ENCODE measurements around the gene MGAT3. TPM values are rescaled to one million over a fixed set of nuclear protein-coding genes. Genes with fewer than 3 reads are reported as not detected.
A peak's percentile ranks its signal among the peaks of the same experiment; 100 is the strongest.

Gene MGAT3
- polyA plus RNA-seq, 3 donors: 0.03 TPM; not detected in 2

DNA sequence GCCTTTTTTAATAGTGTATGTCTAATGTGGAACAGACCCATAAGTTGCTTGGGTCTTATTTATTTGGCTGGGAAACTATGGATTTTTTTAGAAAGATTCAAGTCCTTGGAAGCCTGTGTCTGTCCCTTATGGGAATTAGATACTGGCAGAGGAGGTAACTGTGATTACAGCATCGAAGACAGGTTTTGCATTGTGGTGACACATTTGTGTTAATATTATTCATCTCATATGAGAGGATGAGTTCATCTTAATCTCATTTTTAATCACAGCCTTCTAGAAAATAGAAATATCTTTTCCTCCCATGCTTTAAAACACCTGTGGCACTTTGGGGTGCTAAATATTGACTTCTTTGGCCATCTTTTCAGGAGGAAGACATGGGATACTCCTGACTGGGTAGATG lies 48.0 kb upstream of the MGAT3 start:
- Histone ChIP-seq H4K20me1 (ENCODE audit: insufficient read depth, low read length) (peaks cover 1% of the 10 kb centered on the region), H3K27ac (ENCODE audit: low read depth in 1 of 2, low read length in 2 of 2) (peak overlapping the region in 1 of 2 donors; percentile 80), H2AFZ (ENCODE audit: insufficient read depth, low read depth, low read length, poor library complexity, severe bottlenecking) (no peak overlapping the region), H3K4me1 (ENCODE audit: control insufficient read depth in 1 of 2, insufficient read depth in 2 of 2, low read length in 2 of 2) (peaks cover 59 to 68% of the 10 kb centered on the region in 2 donors), H3K79me2 (ENCODE audit: insufficient read depth, low read length) (peaks cover 84% of the 10 kb centered on the region), H3K9ac (ENCODE audit: insufficient read depth, low read length, poor library complexity, severe bottlenecking) (no peak overlapping the region), H3K9me3 (replicated peaks in 1 of 2; ENCODE audit: control insufficient read depth in 1 of 2, insufficient read depth in 1 of 2, low read length in 2 of 2) (no peaks in the 10 kb centered on the region), H3K4me2 (replicated peaks; ENCODE audit: extremely low read depth, low read length, poor library complexity, severe bottlenecking) (no peak overlapping the region), H3K36me3 (replicated peaks in 1 of 2; ENCODE audit: control insufficient read depth in 1 of 2, insufficient read depth in 2 of 2, low read length in 2 of 2) (peaks cover 10 to 23% of the 10 kb centered on the region in 2 donors), H3K27me3 (ENCODE audit: control insufficient read depth in 2 of 2, insufficient read depth in 2 of 2, low read length in 2 of 2) (no peaks in the 10 kb centered on the region), H3K4me3 (replicated peaks in 1 of 3; ENCODE audit: low read depth in 2 of 3, low read length in 3 of 3) (no peak overlapping the region)
- H3K27ac Mint-ChIP-seq: peak overlapping the region in 5 of 7 donors; percentile 85 to 98 (median 94)
- H3K4me3 Mint-ChIP-seq: no peak overlapping the region
- no CpG with 5 or more reads among the region's 1 CpG for WGBS (ENCODE audit: insufficient coverage)
- H3K4me1 Mint-ChIP-seq: peaks cover 77% of the 10 kb centered on the region
- no peaks in the 10 kb centered on the region for H3K27me3 Mint-ChIP-seq (ENCODE audit: low read depth in 3 of 3)
- intact Hi-C loops (cut with micrococcal nuclease): loop anchor here (10.0 kb wide), 1 partner anchor 116 kb away; the partner anchor contains the start of gene ATF4 (in 2 of the 2)
- TF ChIP-seq, protein P1, sequence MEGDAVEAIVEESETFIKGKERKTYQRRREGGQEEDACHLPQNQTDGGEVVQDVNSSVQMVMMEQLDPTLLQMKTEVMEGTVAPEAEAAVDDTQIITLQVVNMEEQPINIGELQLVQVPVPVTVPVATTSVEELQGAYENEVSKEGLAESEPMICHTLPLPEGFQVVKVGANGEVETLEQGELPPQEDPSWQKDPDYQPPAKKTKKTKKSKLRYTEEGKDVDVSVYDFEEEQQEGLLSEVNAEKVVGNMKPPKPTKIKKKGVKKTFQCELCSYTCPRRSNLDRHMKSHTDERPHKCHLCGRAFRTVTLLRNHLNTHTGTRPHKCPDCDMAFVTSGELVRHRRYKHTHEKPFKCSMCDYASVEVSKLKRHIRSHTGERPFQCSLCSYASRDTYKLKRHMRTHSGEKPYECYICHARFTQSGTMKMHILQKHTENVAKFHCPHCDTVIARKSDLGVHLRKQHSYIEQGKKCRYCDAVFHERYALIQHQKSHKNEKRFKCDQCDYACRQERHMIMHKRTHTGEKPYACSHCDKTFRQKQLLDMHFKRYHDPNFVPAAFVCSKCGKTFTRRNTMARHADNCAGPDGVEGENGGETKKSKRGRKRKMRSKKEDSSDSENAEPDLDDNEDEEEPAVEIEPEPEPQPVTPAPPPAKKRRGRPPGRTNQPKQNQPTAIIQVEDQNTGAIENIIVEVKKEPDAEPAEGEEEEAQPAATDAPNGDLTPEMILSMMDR (IDR thresholded peaks at IDR 0.05): no peak
- no peaks in the 10 kb centered on the region for H3K9me3 Mint-ChIP-seq
- H3K36me3 Mint-ChIP-seq: peaks cover 22 to 24% of the 10 kb centered on the region in 2 donors
- no peak for DNase-seq

DNA sequence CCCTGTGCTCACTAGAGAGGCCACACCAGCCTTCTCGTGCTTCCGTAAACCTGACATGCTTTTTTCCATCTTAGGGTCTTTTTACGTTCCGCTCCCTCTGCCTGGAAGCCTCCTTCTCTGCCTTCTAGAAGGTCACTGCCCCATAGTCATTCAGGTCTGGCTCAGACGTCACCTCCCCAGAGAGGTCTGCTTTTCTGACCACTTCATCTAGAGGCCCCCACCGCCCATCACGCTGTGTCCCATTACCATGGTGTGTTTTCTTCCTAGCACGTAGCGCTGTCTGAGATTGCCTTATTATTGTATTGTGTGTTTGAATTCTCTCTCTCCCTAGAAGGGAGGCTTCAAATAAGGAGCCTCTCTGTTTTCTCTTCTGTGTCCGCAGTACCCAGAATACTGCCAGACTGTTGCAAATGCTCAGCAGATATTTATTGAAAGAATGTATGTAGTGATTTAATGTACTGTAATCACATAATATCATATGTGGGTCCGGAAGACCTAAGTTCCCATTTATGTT lies 47.2 kb upstream of the MGAT3 start:
- peak overlapping the region in 1 of 2 donors; percentile 74 for H3K4me3 Mint-ChIP-seq
- Histone ChIP-seq H3K79me2 (ENCODE audit: insufficient read depth, low read length) (peaks cover 84% of the 10 kb centered on the region), H4K20me1 (ENCODE audit: insufficient read depth, low read length) (peaks cover 9% of the 10 kb centered on the region), H3K9ac (ENCODE audit: insufficient read depth, low read length, poor library complexity, severe bottlenecking) (no peak overlapping the region), H3K9me3 (replicated peaks in 1 of 2; ENCODE audit: control insufficient read depth in 1 of 2, insufficient read depth in 1 of 2, low read length in 2 of 2) (no peaks in the 10 kb centered on the region), H3K4me2 (replicated peaks; ENCODE audit: extremely low read depth, low read length, poor library complexity, severe bottlenecking) (peak overlapping the region; percentile 61), H2AFZ (ENCODE audit: insufficient read depth, low read depth, low read length, poor library complexity, severe bottlenecking) (no peak overlapping the region), H3K27ac (ENCODE audit: low read depth in 1 of 2, low read length in 2 of 2) (peak overlapping the region; percentile 66 to 80), H3K4me3 (replicated peaks in 1 of 3; ENCODE audit: low read depth in 2 of 3, low read length in 3 of 3) (peak overlapping the region in 1 of 3 experiments; percentile 46), H3K27me3 (ENCODE audit: control insufficient read depth in 2 of 2, insufficient read depth in 2 of 2, low read length in 2 of 2) (no peaks in the 10 kb centered on the region), H3K4me1 (ENCODE audit: control insufficient read depth in 1 of 2, insufficient read depth in 2 of 2, low read length in 2 of 2) (peaks cover 67 to 75% of the 10 kb centered on the region in 2 donors), H3K36me3 (replicated peaks in 1 of 2; ENCODE audit: control insufficient read depth in 1 of 2, insufficient read depth in 2 of 2, low read length in 2 of 2) (peaks cover 8 to 17% of the 10 kb centered on the region in 2 donors)
- 98% methylated on average over 4 of the region's 11 CpGs for WGBS (ENCODE audit: insufficient coverage)
- peaks cover 17 to 19% of the 10 kb centered on the region in 2 donors for H3K36me3 Mint-ChIP-seq
- no peaks in the 10 kb centered on the region for H3K27me3 Mint-ChIP-seq (ENCODE audit: low read depth in 3 of 3)
- TF ChIP-seq, protein P1 (IDR thresholded peaks at IDR 0.05): no peak
- H3K4me1 Mint-ChIP-seq: peaks cover 79% of the 10 kb centered on the region
- no peak for DNase-seq
- H3K9me3 Mint-ChIP-seq: no peaks in the 10 kb centered on the region
- peak overlapping the region; percentile 91 to 98 (median 95) for H3K27ac Mint-ChIP-seq
- intact Hi-C loops (cut with micrococcal nuclease): loop anchor here (10.0 kb wide), 1 partner anchor 115 kb away; the partner anchor contains the start of gene ATF4 (in 2 of the 2)
